Neural cell (in vitro differentiated cells): ENCODE measurements around the gene ZC2HC1B. TPM values are rescaled to one million over a fixed set of nuclear protein-coding genes. Genes with fewer than 3 reads are reported as not detected.

Source experiments
- H2AFZ ChIP-seq: fragments of 200-600, 300-800 bp; sonication (generic), shearing (Covaris generic); 2 replicates; pipeline ENCODE4 v1.6.0; 2014; ENCODE audit warnings: low read depth, mild to moderate bottlenecking, antibody characterized with exemption, low read length, moderate library complexity
- H3F3A ChIP-seq: fragments of 200-600 bp; shearing (Covaris generic); 2 replicates; pipeline ENCODE4 v1.6.1; 2016; ENCODE audit warnings: mild to moderate bottlenecking, moderate library complexity, mixed read lengths, antibody characterized with exemption, low read length; ENCODE audit not compliant: insufficient read depth, poor library complexity, severe bottlenecking
- H3K27ac ChIP-seq: fragments of 200-600, 300-800 bp; sonication (generic), shearing (Covaris generic); 2 replicates; pipeline ENCODE4 v1.5.1; 2014; ENCODE audit warnings: mild to moderate bottlenecking, low read length, moderate library complexity
- H3K27me3 ChIP-seq: fragments of 300-800, 200-600 bp; sonication (generic), shearing (Covaris generic); 2 replicates; pipeline ENCODE4 v1.6.0; 2014; ENCODE audit warnings: mild to moderate bottlenecking, low read depth, low read length, moderate library complexity; ENCODE audit not compliant: insufficient read depth
- H3K36me3 ChIP-seq: fragments of 300-800, 200-600 bp; sonication (generic), shearing (Covaris generic); 2 replicates; pipeline ENCODE4 v1.5.1; 2014; ENCODE audit warnings: mild to moderate bottlenecking, antibody characterized with exemption, low read length, moderate library complexity; ENCODE audit not compliant: insufficient read depth
- H3K4me2 ChIP-seq: fragments of 300-800, 200-600 bp; sonication (generic), shearing (Covaris generic); 2 replicates; pipeline ENCODE4 v1.6.0; 2014; ENCODE audit warnings: mild to moderate bottlenecking, low read length
- H3K4me3 ChIP-seq: fragments of 300-800, 200-600 bp; sonication (generic), shearing (Covaris generic); 2 replicates; pipeline ENCODE4 v1.5.1; 2014; ENCODE audit warnings: mild to moderate bottlenecking, low read length, moderate library complexity
- H3K79me2 ChIP-seq: fragments of 200-600 bp; shearing (Covaris generic); replicated peaks from 2 replicates; pipeline ENCODE4 v1.6.0; 2014; ENCODE audit warnings: mild to moderate bottlenecking, low read length, moderate library complexity; ENCODE audit not compliant: insufficient read depth
- H3K9ac ChIP-seq: fragments of 300-800, 200-600 bp; sonication (generic), shearing (Covaris generic); 2 replicates; pipeline ENCODE4 v1.6.1; 2016; ENCODE audit warnings: mild to moderate bottlenecking, low read length, mixed read lengths
- H3K9me2 ChIP-seq: fragments of 200-600 bp; shearing (Covaris generic); 2 replicates; pipeline ENCODE4 v1.6.1; 2016; ENCODE audit warnings: mild to moderate bottlenecking, low read length, mixed read lengths; ENCODE audit not compliant: insufficient read depth
- H3K9me3 ChIP-seq: fragments of 200-600, 300-800 bp; sonication (generic), shearing (Covaris generic); 2 replicates; pipeline ENCODE4 v1.6.1; 2016; ENCODE audit warnings: mild to moderate bottlenecking, mixed run types, low read length, moderate library complexity, mixed read lengths
- H4K20me1 ChIP-seq: fragments of 200-600 bp; shearing (Covaris generic); 2 replicates; pipeline ENCODE4 v1.6.1; 2016; ENCODE audit warnings: mild to moderate bottlenecking, mixed run types; ENCODE audit not compliant: insufficient read depth
- EZH2 ChIP-seq: fragments of 200-600, 300-800 bp; shearing (Covaris generic), sonication (generic); IDR thresholded peaks from 2 replicates; pipeline ENCODE4 v1.6.1; 2014; ENCODE audit warnings: antibody characterized with exemption, low read length, borderline replicate concordance, mild to moderate bottlenecking; ENCODE audit not compliant: insufficient read depth, poor library complexity, severe bottlenecking
- POLR2AphosphoS5 ChIP-seq: IDR thresholded peaks from 2 replicates; pipeline ENCODE4 v1.6.1; 2012
- RAD21 ChIP-seq: fragments of 450-650 bp; conservative IDR thresholded peaks from 2 replicates; pipeline ENCODE4 v1.6.1; 2014; ENCODE audit warnings: antibody characterized with exemption, mild to moderate bottlenecking, moderate library complexity
- TAF1 ChIP-seq: IDR thresholded peaks from 2 replicates; pipeline ENCODE4 v1.6.1; 2012; ENCODE audit warnings: low read depth
- polyA plus RNA-seq: library from polyadenylated mRNA; depleted of rRNA; stranded (reverse); fragments of >200 nt; gene quantifications from 2 replicates; pipeline ENCODE4 v1.2.3, GENCODE V29; 2014
- TF ChIP-seq, protein P1 (sequence below): IDR thresholded peaks from 2 replicates; pipeline ENCODE4 v1.6.1; 2012; ENCODE audit warnings: borderline replicate concordance

Gene ZC2HC1B
- polyA plus RNA-seq, 1 donor from 2014 or later, result not detected

- Histone ChIP-seq H3F3A (no peaks in the 10 kb centered on the region), H3K27ac (no peak overlapping the region), H3K36me3 (no peaks in the 10 kb centered on the region), H4K20me1 (no peaks in the 10 kb centered on the region), H3K27me3 (peaks cover 23% of the 10 kb centered on the region), H3K9ac (no peak overlapping the region), H3K4me3 (no peak overlapping the region), H3K9me3 (no peaks in the 10 kb centered on the region), H2AFZ (no peak overlapping the region), H3K9me2 (no peaks in the 10 kb centered on the region), H3K79me2 (no peaks in the 10 kb centered on the region), H3K4me2 (no peak overlapping the region)
- no peak for TF ChIP-seq RAD21
- TF ChIP-seq EZH2, result no peak
- TF ChIP-seq TAF1, result no peak
- TF ChIP-seq, protein P1, sequence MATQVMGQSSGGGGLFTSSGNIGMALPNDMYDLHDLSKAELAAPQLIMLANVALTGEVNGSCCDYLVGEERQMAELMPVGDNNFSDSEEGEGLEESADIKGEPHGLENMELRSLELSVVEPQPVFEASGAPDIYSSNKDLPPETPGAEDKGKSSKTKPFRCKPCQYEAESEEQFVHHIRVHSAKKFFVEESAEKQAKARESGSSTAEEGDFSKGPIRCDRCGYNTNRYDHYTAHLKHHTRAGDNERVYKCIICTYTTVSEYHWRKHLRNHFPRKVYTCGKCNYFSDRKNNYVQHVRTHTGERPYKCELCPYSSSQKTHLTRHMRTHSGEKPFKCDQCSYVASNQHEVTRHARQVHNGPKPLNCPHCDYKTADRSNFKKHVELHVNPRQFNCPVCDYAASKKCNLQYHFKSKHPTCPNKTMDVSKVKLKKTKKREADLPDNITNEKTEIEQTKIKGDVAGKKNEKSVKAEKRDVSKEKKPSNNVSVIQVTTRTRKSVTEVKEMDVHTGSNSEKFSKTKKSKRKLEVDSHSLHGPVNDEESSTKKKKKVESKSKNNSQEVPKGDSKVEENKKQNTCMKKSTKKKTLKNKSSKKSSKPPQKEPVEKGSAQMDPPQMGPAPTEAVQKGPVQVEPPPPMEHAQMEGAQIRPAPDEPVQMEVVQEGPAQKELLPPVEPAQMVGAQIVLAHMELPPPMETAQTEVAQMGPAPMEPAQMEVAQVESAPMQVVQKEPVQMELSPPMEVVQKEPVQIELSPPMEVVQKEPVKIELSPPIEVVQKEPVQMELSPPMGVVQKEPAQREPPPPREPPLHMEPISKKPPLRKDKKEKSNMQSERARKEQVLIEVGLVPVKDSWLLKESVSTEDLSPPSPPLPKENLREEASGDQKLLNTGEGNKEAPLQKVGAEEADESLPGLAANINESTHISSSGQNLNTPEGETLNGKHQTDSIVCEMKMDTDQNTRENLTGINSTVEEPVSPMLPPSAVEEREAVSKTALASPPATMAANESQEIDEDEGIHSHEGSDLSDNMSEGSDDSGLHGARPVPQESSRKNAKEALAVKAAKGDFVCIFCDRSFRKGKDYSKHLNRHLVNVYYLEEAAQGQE, result no peak
- TF ChIP-seq POLR2AphosphoS5, result no peak
Observed at GRCh38 chr6:143969077-143969476, 104.8 kb downstream of the ZC2HC1B start.

DNA sequence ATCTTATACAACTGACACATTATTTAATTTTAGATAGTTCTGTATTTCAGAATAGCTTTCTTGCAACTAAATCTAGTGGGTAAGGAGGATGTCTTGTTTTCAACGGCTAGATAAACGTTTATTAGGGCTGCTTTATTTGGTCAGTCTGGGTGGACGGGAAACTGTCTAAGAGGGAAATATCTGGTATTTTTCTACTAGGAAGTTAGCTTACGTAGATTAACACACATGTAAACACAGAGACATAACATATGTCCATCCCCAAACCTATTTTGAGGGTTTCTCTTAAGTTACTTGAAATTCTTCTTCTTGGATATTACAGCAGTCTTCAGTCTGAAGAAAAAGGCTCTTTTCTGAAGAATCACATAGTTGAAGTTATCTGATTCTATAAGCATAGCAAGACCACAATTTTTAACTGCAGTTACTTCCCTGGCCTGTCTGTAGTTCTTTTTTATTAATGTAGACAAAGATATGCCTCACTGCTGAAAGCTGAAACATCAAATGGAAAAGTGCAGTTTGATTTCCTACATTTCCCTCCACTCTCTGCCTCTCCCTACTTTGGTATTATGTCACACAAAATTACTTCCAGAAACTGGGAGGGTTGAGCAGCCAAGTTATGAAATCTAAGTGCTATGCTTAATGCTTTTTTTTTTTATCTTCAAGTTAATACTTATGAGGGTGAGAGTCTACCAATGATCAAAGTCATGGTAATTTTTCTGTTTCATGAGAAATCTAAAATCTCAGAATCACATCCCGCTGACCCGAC lies 106.4 kb downstream of the ZC2HC1B start:
- H3K9ac ChIP-seq, result no peak overlapping the region
- H3K4me2 ChIP-seq, result no peak overlapping the region

GRCh38 chr6:143971482-143972205 lies 107.4 kb downstream of the ZC2HC1B start:
- H3F3A ChIP-seq, result no peaks in the 10 kb centered on the region
- H3K4me2 ChIP-seq, result no peak overlapping the region
- no peak overlapping the region for H3K4me3 ChIP-seq
- no peak for TF ChIP-seq TAF1
- TF ChIP-seq POLR2AphosphoS5, result no peak
- no peak for TF ChIP-seq RAD21
- no peaks in the 10 kb centered on the region for H3K79me2 ChIP-seq
- H3K36me3 ChIP-seq, result no peaks in the 10 kb centered on the region
- no peak overlapping the region for H2AFZ ChIP-seq
- H3K9ac ChIP-seq, result no peak overlapping the region
- no peaks in the 10 kb centered on the region for H3K9me3 ChIP-seq
- H4K20me1 ChIP-seq, result no peaks in the 10 kb centered on the region
- no peak overlapping the region for H3K27ac ChIP-seq
- H3K9me2 ChIP-seq, result no peaks in the 10 kb centered on the region
- peaks cover 25% of the 10 kb centered on the region for H3K27me3 ChIP-seq

More for the DNA sequence above, 106.4 kb downstream of the ZC2HC1B start:
- H3K27me3 ChIP-seq, result peaks cover 25% of the 10 kb centered on the region
- no peaks in the 10 kb centered on the region for H3F3A ChIP-seq
- H3K36me3 ChIP-seq, result no peaks in the 10 kb centered on the region
- no peak for TF ChIP-seq EZH2
- no peaks in the 10 kb centered on the region for H3K9me2 ChIP-seq
- no peak overlapping the region for H3K4me3 ChIP-seq
- no peaks in the 10 kb centered on the region for H4K20me1 ChIP-seq
- H3K9me3 ChIP-seq, result no peaks in the 10 kb centered on the region
- no peak overlapping the region for H2AFZ ChIP-seq
- H3K27ac ChIP-seq, result no peak overlapping the region
- H3K79me2 ChIP-seq, result no peaks in the 10 kb centered on the region
